T1000 (cell line): Measurements from ENCODE around the gene INHA.

Experiments used
- DNase-seq: peaks from one replicate; lab custom pipeline; 2025; ENCODE audit warnings: mixed read lengths; lab: John Stamatoyannopoulos, UW

The INHA gene

GRCh38 chr2:219611866-219612576, 39.9 kb downstream of the INHA start:
- DNase-seq: no peak

GRCh38 chr2:219612577-219613286, 40.6 kb downstream of the INHA start:
- no peak for DNase-seq

- DNase-seq: no peak
Observed at GRCh38 chr2:219613461-219614070, 41.5 kb downstream of the INHA start.

GRCh38 chr2:219614076-219614860, 42.2 kb downstream of the INHA start:
- no peak for DNase-seq

- no peak for DNase-seq
Observed at GRCh38 chr2:219615036-219615435, 42.9 kb downstream of the INHA start.

GRCh38 chr2:219615894-219616293, 43.8 kb downstream of the INHA start:
- DNase-seq: no peak

GRCh38 chr2:219616550-219616949, 44.4 kb downstream of the INHA start:
- DNase-seq: no peak

GRCh38 chr2:219618733-219619122, 46.6 kb downstream of the INHA start:
- DNase-seq: no peak

GRCh38 chr2:219619235-219619634, 47.1 kb downstream of the INHA start:
- DNase-seq: no peak

- no peak for DNase-seq
Observed at GRCh38 chr2:219620546-219620945, 48.4 kb downstream of the INHA start.

GRCh38 chr2:219621935-219622334, 49.8 kb downstream of the INHA start:
- DNase-seq: no peak

GRCh38 chr2:219622472-219622871, 50.4 kb downstream of the INHA start:
- DNase-seq: no peak

GRCh38 chr2:219624565-219624964, 52.5 kb downstream of the INHA start:
- no peak for DNase-seq

- DNase-seq: no peak
Observed at GRCh38 chr2:219625179-219625578, 53.1 kb downstream of the INHA start.
